Endothelial cell of umbilical vein (primary cell): ENCODE measurements around the gene USP31. TPM values are rescaled to one million over a fixed set of nuclear protein-coding genes. Genes with fewer than 3 reads are reported as not detected.

Source experiments
- BruUV-seq: library from RNA; stranded (reverse); fragments of 400-500 nt; replicated peaks from 2 replicates; lab custom pipeline; 2021; lab: Mats Ljungman, UMichigan
- CTCF ChIA-PET: fragments of 300-600, 350-600 bp; sonication (Branson Sonifier 250); formaldehyde crosslinking; loops from one replicate; lab custom pipeline; 2021; ENCODE audit warnings: antibody characterized with exemption, inconsistent platforms; lab: Charles Lee
- POLR2A ChIA-PET: fragments of 300-600, 350-600 bp; sonication (Branson Sonifier 250); formaldehyde crosslinking; loops from one replicate; lab custom pipeline; 2021; ENCODE audit warnings: antibody characterized with exemption, inconsistent platforms; lab: Charles Lee
- DNase-seq: peaks from one replicate; pipeline ENCODE4 v3.0.0-alpha.2; 2011; ENCODE audit warnings: low read depth, low spot score
- FAIRE-seq: peaks from 2 replicates; lab custom pipeline; 2011; peaks lifted over from hg19 to GRCh38; lab: Jason Lieb, UNC
- H2AFZ ChIP-seq: 2 replicates; pipeline ENCODE4 v1.6.0; 2012; ENCODE audit warnings: low read depth, low read length, control low read depth, inconsistent platforms
- H3K27ac ChIP-seq: 2 replicates; pipeline ENCODE4 v1.5.1; 2011; ENCODE audit warnings: low read depth, mild to moderate bottlenecking, control low read depth, low read length, moderate library complexity; ENCODE audit not compliant: insufficient read depth
- H3K27me3 ChIP-seq, 2 experiments: 2 replicates each; pipeline versions ENCODE4 v1.6.0 to v1.6.1; 2011; ENCODE audit warnings: low read length in 2 of 2, mixed read lengths in 1 of 2; ENCODE audit not compliant: control insufficient read depth in 2 of 2, insufficient read depth in 2 of 2
- H3K36me3 ChIP-seq, 2 experiments: 2 replicates in 1 of 2; 3 replicates in 1 of 2; pipeline ENCODE4 v1.5.1; 2011; ENCODE audit warnings: low read length in 2 of 2, mild to moderate bottlenecking in 1 of 2, moderate library complexity in 1 of 2; ENCODE audit not compliant: control insufficient read depth in 2 of 2, insufficient read depth in 2 of 2; ENCODE audit errors: extremely low read depth in 1 of 2
- H3K4me1 ChIP-seq: 3 replicates; pipeline ENCODE4 v1.5.1; 2011; ENCODE audit warnings: mild to moderate bottlenecking, low read length; ENCODE audit not compliant: control insufficient read depth, insufficient read depth; ENCODE audit errors: extremely low read depth
- H3K4me2 ChIP-seq: 2 replicates; pipeline ENCODE4 v1.6.1; 2011; ENCODE audit warnings: low read length, control low read depth, mixed read lengths; ENCODE audit not compliant: insufficient read depth
- H3K4me3 ChIP-seq, 3 experiments: fragments of 200-600 bp in 1 of 3; sonication (generic), shearing (Covaris generic) in 1 of 3; replicated peaks in 1 of 3; 2 replicates each; pipeline ENCODE4 v1.5.1; 2011 to 2016; ENCODE audit warnings: control low read depth in 3 of 3, low read length in 3 of 3, mild to moderate bottlenecking in 2 of 3, inconsistent platforms in 1 of 3, low read depth in 1 of 3, moderate library complexity in 1 of 3; ENCODE audit not compliant: insufficient read depth in 1 of 3
- H3K79me2 ChIP-seq: 2 replicates; pipeline ENCODE4 v1.6.0; 2012; ENCODE audit warnings: low read length, inconsistent platforms; ENCODE audit not compliant: control insufficient read depth, insufficient read depth
- H3K9ac ChIP-seq: replicated peaks from 2 replicates; pipeline ENCODE3; 2011; ENCODE audit warnings: low read length, control low read depth; ENCODE audit not compliant: insufficient read depth; ENCODE audit errors: extremely low read depth
- H3K9me1 ChIP-seq: replicated peaks from 3 replicates; pipeline ENCODE4 v1.6.0; 2011; ENCODE audit warnings: mild to moderate bottlenecking, low read length; ENCODE audit not compliant: control insufficient read depth, insufficient read depth; ENCODE audit errors: extremely low read depth
- H3K9me3 ChIP-seq: replicated peaks from 2 replicates; pipeline ENCODE4 v1.5.1; 2012; ENCODE audit warnings: low read length, inconsistent platforms; ENCODE audit not compliant: control insufficient read depth, insufficient read depth
- H4K20me1 ChIP-seq: replicated peaks from 2 replicates; pipeline ENCODE3; 2011; ENCODE audit warnings: mild to moderate bottlenecking, low read length; ENCODE audit not compliant: control insufficient read depth, insufficient read depth; ENCODE audit errors: extremely low read depth
- CTCF ChIP-seq, 2 donors: IDR thresholded peaks; 1 replicate in 1 of 2; 2 replicates in 1 of 2; pipeline ENCODE4 v1.5.1; 2011; ENCODE audit warnings: low read length in 2 of 2, mild to moderate bottlenecking in 2 of 2, moderate library complexity in 2 of 2, control low read depth in 1 of 2, inconsistent platforms in 1 of 2, low read depth in 1 of 2; ENCODE audit not compliant: insufficient read depth in 1 of 2; ENCODE audit errors: extremely low read depth in 1 of 2
- EZH2 ChIP-seq: IDR thresholded peaks from 2 replicates; pipeline ENCODE4 v1.6.1; 2012; ENCODE audit warnings: borderline replicate concordance, low read depth, mild to moderate bottlenecking, moderate library complexity, low read length, inconsistent platforms; ENCODE audit not compliant: severe bottlenecking
- FOS ChIP-seq: IDR thresholded peaks from 2 replicates; pipeline ENCODE4 v1.6.1; 2011; ENCODE audit warnings: mild to moderate bottlenecking, low read length, moderate library complexity, borderline replicate concordance; ENCODE audit not compliant: insufficient read depth
- GATA2 ChIP-seq: IDR thresholded peaks from 2 replicates; pipeline ENCODE4 v1.7.0; 2011; ENCODE audit warnings: low read depth, mild to moderate bottlenecking, moderate library complexity, mixed read lengths, low read length; ENCODE audit not compliant: insufficient read length, insufficient read depth
- JUN ChIP-seq: IDR thresholded peaks from 2 replicates; pipeline ENCODE4 v1.6.1; 2011; ENCODE audit warnings: borderline replicate concordance, low read depth; ENCODE audit not compliant: insufficient read length, insufficient read depth
- MAX ChIP-seq: IDR thresholded peaks from 2 replicates; pipeline ENCODE4 v1.6.1; 2011; ENCODE audit not compliant: insufficient read depth, insufficient read length
- MYC ChIP-seq: IDR thresholded peaks from one replicate; pipeline ENCODE4 v1.6.1; 2011; ENCODE audit warnings: mild to moderate bottlenecking, low read depth, low read length
- POLR2A ChIP-seq: IDR thresholded peaks from 2 replicates; pipeline ENCODE4 v1.6.1; 2012; ENCODE audit warnings: low read depth, mild to moderate bottlenecking, control low read depth, low read length
- POLR2AphosphoS5 ChIP-seq: IDR thresholded peaks from 2 replicates; pipeline ENCODE4 v1.6.1; 2012; ENCODE audit warnings: low read depth, mild to moderate bottlenecking, control low read depth, low read length, moderate library complexity; ENCODE audit not compliant: insufficient read depth
- dilution Hi-C: fragments of 300-500 bp; cut with MboI; formaldehyde crosslinking; loops from one replicate; pipeline ENCODE4 v1.15.0; 2019; ENCODE audit warnings: low sequenced_read_pairs; ENCODE audit not compliant: extremely low pct_ligation_motif_present
- intact Hi-C: fragments of 100-400 bp; cut with micrococcal nuclease; formaldehyde crosslinking; loops from one replicate; pipeline ENCODE4 v1.10.0; 2022
- polyA plus RNA-seq, 4 experiments: library from polyadenylated mRNA; depleted of rRNA in 3 of 4; stranded (reverse) in 3 of 4; unstranded in 1 of 4; fragments of >200 nt; gene quantifications; 2 replicates each; pipeline versions ENCODE4 v1.2.1 to v1.2.3, GENCODE V29; 2011 to 2012; ENCODE audit warnings: missing spikeins in 1 of 4
- total RNA-seq: library from RNA; stranded (reverse); gene quantifications from 2 replicates; pipeline ENCODE4 v1.2.3, GENCODE V29; 2021

The USP31 gene
- total and polyA plus RNA-seq, 2 donors (not counting 3 experiments of a cell fraction or from before 2014, with no cell fraction given): 14.5 to 42.4 TPM

GRCh38 chr16:23156110-23156509, 6.9 kb upstream of the USP31 start:
- POLR2A ChIA-PET: no interaction called here
- H3K27me3 ChIP-seq: peaks cover 2 to 8% of the 10 kb centered on the region in 2 experiments
- no TSS peak for BruUV-seq

More at GRCh38 chr16:23156110-23156509, 6.9 kb upstream of the USP31 start:
- H4K20me1 ChIP-seq: no peaks in the 10 kb centered on the region
- no peak overlapping the region for H3K4me2 ChIP-seq
- H3K36me3 ChIP-seq: no peaks in the 10 kb centered on the region
- no peaks in the 10 kb centered on the region for H3K9me3 ChIP-seq
- intact Hi-C loops (no loop called here), dilution Hi-C loops (no loop called here)
- CTCF ChIA-PET: interaction anchor here (1.5 kb wide), 1 partner anchor 21 kb away, joined by 3 read pairs; no protein-coding TSS in a partner anchor
- no peaks in the 10 kb centered on the region for H3K79me2 ChIP-seq
- H3K9ac ChIP-seq: no peak overlapping the region
- H3K4me1 ChIP-seq: no peaks in the 10 kb centered on the region
- H2AFZ ChIP-seq: no peak overlapping the region
- no peak overlapping the region for H3K4me3 ChIP-seq
- no peak overlapping the region for H3K27ac ChIP-seq
- DNase-seq: no peak
- no peak for FAIRE-seq
- no peaks in the 10 kb centered on the region for H3K9me1 ChIP-seq
- TF ChIP-seq FOS (no peak), GATA2 (no peak), JUN (no peak), POLR2AphosphoS5 (no peak), POLR2A (no peak), MYC (no peak), EZH2 (no peak), CTCF (IDR thresholded peaks at IDR 0.05; ENCODE audit: extremely low read depth in 1 of 2, insufficient read depth in 1 of 2, low read depth in 1 of 2, low read length in 2 of 2) (no peak), MAX (no peak)
